Heart right ventricle (tissue), 16 donors: Measurements from ENCODE around the gene AK2. TPM values are rescaled to one million over a fixed set of nuclear protein-coding genes. Genes with fewer than 3 reads are reported as not detected.

Experiments used
- ATAC-seq, 8 donors: fragments of 200-7000 bp; cut with Tn5 transposase; one replicate each; pipeline ENCODE4 v1.9.1; 2020; ENCODE audit warnings: mild to moderate bottlenecking in 8 of 8, moderate library complexity in 8 of 8, moderate number of reproducible peaks in 1 of 8
- DNase-seq, 2 donors: peaks; one replicate each; pipeline ENCODE4 v3.0.0-alpha.2; 2020
- H3K27ac ChIP-seq, 10 donors: fragments of 200-600 bp; sonication (generic) in 2 of 10; one replicate each; pipeline versions ENCODE4 v1.5.0 to v1.8.0; 2020 to 2022; ENCODE audit warnings: mild to moderate bottlenecking in 3 of 10
- H3K27me3 ChIP-seq, 7 donors: fragments of 200-600 bp; one replicate each; pipeline ENCODE4 v1.8.0; 2021 to 2022; ENCODE audit warnings: mild to moderate bottlenecking in 2 of 7
- H3K36me3 ChIP-seq, 9 donors: fragments of 200-600 bp; sonication (generic) in 1 of 9; one replicate each; pipeline versions ENCODE4 v1.5.0 to v1.8.0; 2020 to 2022; ENCODE audit warnings: mild to moderate bottlenecking in 2 of 9
- H3K4me1 ChIP-seq, 9 donors: fragments of 200-600 bp; sonication (generic) in 1 of 9; one replicate each; pipeline versions ENCODE4 v1.5.0 to v1.8.0; 2020 to 2022; ENCODE audit warnings: mild to moderate bottlenecking in 4 of 9
- H3K4me3 ChIP-seq, 10 donors: fragments of 200-600 bp; sonication (generic) in 2 of 10; one replicate each; pipeline versions ENCODE4 v1.5.0 to v1.8.0; 2020 to 2022; ENCODE audit warnings: mild to moderate bottlenecking in 7 of 10, moderate library complexity in 2 of 10
- H3K9me3 ChIP-seq, 11 donors: fragments of 200-600 bp in 10 of 11; sonication (generic) in 2 of 11; one replicate each; pipeline versions ENCODE4 v1.5.0 to v1.8.0; 2013 to 2022; ENCODE audit warnings: mild to moderate bottlenecking in 2 of 11, control low read depth in 1 of 11, moderate library complexity in 1 of 11
- CTCF ChIP-seq, 9 donors: fragments of 200-600 bp; sonication (generic) in 2 of 9; IDR thresholded peaks; one replicate each; pipeline versions ENCODE4 v1.5.0 to v1.8.0; 2021 to 2022; ENCODE audit warnings: antibody characterized with exemption in 9 of 9, mild to moderate bottlenecking in 5 of 9, moderate library complexity in 1 of 9
- WGBS, 2 donors: extraction: QIAGEN DNeasy Blood & Tissue Kit; methylation state at CpG; one replicate each; pipeline ENCODE4 v1.1.7; 2013; ENCODE audit warnings: inconsistent platforms in 1 of 2; 5-methylcytosine and 5-hydroxymethylcytosine counted together
- intact Hi-C, 10 donors: fragments of 100-400 bp; cut with DNase I; formaldehyde crosslinking; loops; one replicate each; pipeline versions ENCODE4 v1.11.1 to v1.14.2; 2022
- polyA plus RNA-seq, 2 donors: library from polyadenylated mRNA; stranded (reverse); fragments of 200-250 nt; gene quantifications; one replicate each; pipeline ENCODE4 v1.2.3, GENCODE V29; 2013
- total RNA-seq, 10 donors: library from RNA; stranded (reverse); fragmentation: NEBNext Ultra II Directional in 3 of 10; extraction: Animal tissue kit (Norgen Biotek cat#: 25700) in 3 of 10; gene quantifications; one replicate each; pipeline versions ENCODE4 v1.2.1 to v1.2.4, GENCODE V29; 2021 to 2023
- donor health status: Arrhythmogenic right ventricular cardiomyopathy.
- donor health status: ischemic (EF 13 %, LVEDD 7.1; RV severe dilation, severe dysfunction).
- donor health status: healthy with polysubstance abuse.
- donor health status: DM: no; HTN: yes; CAD: no.
- donor health status: DM: no; HTN: no; CAD: no.
- donor health status: ischemic (EF 25% LVEDD 6.9; RV normal size, moderate dysfunction).
- donor health status: ischemic (EF 25% LVEDD 5.7; RV mildly dilated, moderate dysfunction).
- donor health status: healthy.
- donor health status: DM: yes; HTN: yes; CAD: no.
- donor health status: Ischemic cardiomyopathy.
- donor health status: ischemic (EF 35%, LVEDD 5.7; RV mildly dilated, moderate dysfunction).
- donor health status: nonischemic (EF 11% LVEDD 7.7; RV severe dilation, severe dysfunction).
- donor health status: DM: yes; HTN: yes; CAD: no.
- donor health status: PGD.
- donor health status: ischemic (EF 29% LVEDD 5.4; RV normal size, mild dysfunction).
- donor health status: nonischemic (EF 23%, LVEDD 6.1; RV moderate dilation, normal function).

The AK2 gene
- total and polyA plus RNA-seq, 12 donors, result 93.3 to 305 (median 118) TPM

- no peak overlapping the region for H3K27ac ChIP-seq
- peaks cover 0 to 14% (median 8%) of the 10 kb centered on the region in 9 donors for H3K36me3 ChIP-seq
- no peaks in the 10 kb centered on the region for H3K9me3 ChIP-seq
- 87 to 89% methylated on average over 4 of the region's 4 CpGs for WGBS, 2 donors
- peaks cover 4 to 81% (median 46%) of the 10 kb centered on the region in 9 donors for H3K4me1 ChIP-seq
- H3K27me3 ChIP-seq, result no peaks in the 10 kb centered on the region
- ATAC-seq (no peak), DNase-seq (no peak)
- intact Hi-C loops, result loop anchor here in 1 of 10 donors (10.0 kb wide), 1 partner anchor 69 kb away; no protein-coding TSS in a partner anchor
- TF ChIP-seq CTCF (IDR thresholded peaks at IDR 0.05), result no peak
- no peak overlapping the region for H3K4me3 ChIP-seq
Measured at GRCh38 chr1:33003657-33004056, 33.0 kb downstream of the AK2 start.

- H3K4me3 ChIP-seq, result no peak overlapping the region
- DNase-seq (no peak), ATAC-seq (no peak)
- peaks cover 11 to 81% (median 49%) of the 10 kb centered on the region in 9 donors for H3K4me1 ChIP-seq
- H3K36me3 ChIP-seq, result no peaks in the 10 kb centered on the region
- H3K9me3 ChIP-seq, result no peaks in the 10 kb centered on the region
- TF ChIP-seq CTCF (IDR thresholded peaks at IDR 0.05), result no peak
- no peak overlapping the region for H3K27ac ChIP-seq
- intact Hi-C loops, result loop anchor here in 1 of 10 donors (10.0 kb wide), 1 partner anchor 67 kb away; no protein-coding TSS in a partner anchor
- no peaks in the 10 kb centered on the region for H3K27me3 ChIP-seq
- whole genome bisulfite sequencing, 2 donors, result 87 to 90% methylated on average over 4 of the region's 4 CpGs
Measured at GRCh38 chr1:33002006-33002405, 34.7 kb downstream of the AK2 start.

GRCh38 chr1:33001282-33001681, 35.4 kb downstream of the AK2 start:
- H3K36me3 ChIP-seq, result no peaks in the 10 kb centered on the region
- no peak for TF ChIP-seq CTCF (IDR thresholded peaks at IDR 0.05)
- intact Hi-C loops, result loop anchor here in 1 of 10 donors (10.0 kb wide), 1 partner anchor 66 kb away; no protein-coding TSS in a partner anchor
- no peaks in the 10 kb centered on the region for H3K27me3 ChIP-seq
- 92 to 99% methylated on average over 2 of the region's 2 CpGs for WGBS, 2 donors
- no peak overlapping the region for H3K4me3 ChIP-seq
- H3K4me1 ChIP-seq, result peaks cover 11 to 79% (median 45%) of the 10 kb centered on the region in 9 donors
- H3K9me3 ChIP-seq, result no peaks in the 10 kb centered on the region
- no peak overlapping the region for H3K27ac ChIP-seq
- DNase-seq, result no peak
- ATAC-seq, result no peak

GRCh38 chr1:33000427-33001026, 36.2 kb downstream of the AK2 start:
- no peaks in the 10 kb centered on the region for H3K36me3 ChIP-seq
- H3K4me3 ChIP-seq, result no peak overlapping the region
- H3K9me3 ChIP-seq, result no peaks in the 10 kb centered on the region
- H3K27ac ChIP-seq, result no peak overlapping the region
- TF ChIP-seq CTCF (IDR thresholded peaks at IDR 0.05), result no peak
- ATAC-seq, result no peak
- WGBS, 2 donors, result 60 to 70% methylated on average over 4 of the region's 4 CpGs
- H3K4me1 ChIP-seq, result peaks cover 11 to 78% (median 38%) of the 10 kb centered on the region in 9 donors
- H3K27me3 ChIP-seq, result no peaks in the 10 kb centered on the region
- no peak for DNase-seq
- intact Hi-C loops, result loop anchor here in 1 of 10 donors (10.0 kb wide), 1 partner anchor 66 kb away; no protein-coding TSS in a partner anchor
